ENCODE results near the gene INHBE. TPM values are rescaled to one million over a fixed set of nuclear protein-coding genes. Genes with fewer than 3 reads are reported as not detected.

Gene INHBE
- polyA plus RNA-seq, 3 donors = not detected

Other genes starting within 250 kb of the INHBE start
- 1 to 10 TPM; 2.0 to 4.5 (median 3.4) TPM for gene NXPH4, start 238.5 kb upstream of the INHBE start, polyA plus RNA-seq
- gene SHMT2, start 225.6 kb upstream of the INHBE start, polyA plus RNA-seq = 10 to 100 TPM; 39.3 to 71.7 (median 60.8) TPM
- gene STAC3, start 204.1 kb upstream of the INHBE start, polyA plus RNA-seq = 1 to 10 TPM in 2 of 3 donors, under 1 TPM in 1; 0.72 to 4.5 (median 1.8) TPM
- 10 to 100 TPM; 11.7 to 24.2 (median 18.1) TPM for gene R3HDM2, start 24.3 kb upstream of the INHBE start, polyA plus RNA-seq
- gene INHBC, start 20.5 kb upstream of the INHBE start, polyA plus RNA-seq = under 1 TPM in 1 of 3 donors, not detected in 2; 0.03 TPM
- gene GLI1, start 4.5 kb downstream of the INHBE start, polyA plus RNA-seq = under 1 TPM; 0.11 to 0.25 (median 0.18) TPM
- gene ARHGAP9, start 24.6 kb downstream of the INHBE start, polyA plus RNA-seq = 10 to 100 TPM in 2 of 3 donors, 1 to 10 TPM in 1; 2.6 to 33.6 (median 28.7) TPM
- 10 to 100 TPM; 31.7 to 67.0 (median 42.7) TPM for gene MARS1, start 32.8 kb downstream of the INHBE start, polyA plus RNA-seq
- gene DDIT3, start 65.2 kb downstream of the INHBE start, polyA plus RNA-seq = 10 to 100 TPM; 27.4 to 30.6 (median 28.1) TPM
- 10 to 100 TPM; 20.9 to 32.4 (median 24.8) TPM for gene MBD6, start 67.5 kb downstream of the INHBE start, polyA plus RNA-seq
- 10 to 100 TPM; 88.6 to 95.1 (median 93.2) TPM for gene DCTN2, start 91.9 kb downstream of the INHBE start, polyA plus RNA-seq
- gene KIF5A, start 94.7 kb downstream of the INHBE start, polyA plus RNA-seq = under 1 TPM; 0.04 to 0.41 (median 0.11) TPM
- gene PIP4K2C, start 135.9 kb downstream of the INHBE start, polyA plus RNA-seq = 10 to 100 TPM in 2 of 3 donors, 1 to 10 TPM in 1; 8.8 to 10.2 (median 10.1) TPM
- 10 to 100 TPM in 2 of 3 donors, 1 to 10 TPM in 1; 8.4 to 23.3 (median 14.5) TPM for gene DTX3, start 149.5 kb downstream of the INHBE start, polyA plus RNA-seq
- gene ARHGEF25, start 156.1 kb downstream of the INHBE start, polyA plus RNA-seq = 10 to 100 TPM in 2 of 3 donors, 1 to 10 TPM in 1; 4.7 to 69.7 (median 10.8) TPM
- 1 to 10 TPM in 1 of 3 donors, under 1 TPM in 2; 0.35 to 2.5 (median 0.70) TPM for gene B4GALNT1, start 177.9 kb downstream of the INHBE start, polyA plus RNA-seq
- 100 to 1,000 TPM; 176 to 204 (median 192) TPM for gene OS9, start 238.8 kb downstream of the INHBE start, polyA plus RNA-seq

All from adipose tissue (tissue), 3 donors.